CD4-positive, alpha-beta T cell treated with Interleukin-12 subunit alpha and Interleukin-12 subunit beta, for 1 hour (primary cell): Measurements from ENCODE around the gene EML4.
"Not testable (repeated sequence)": the region's sequence is repeated elsewhere in the genome, so short reads cannot be mapped to it uniquely, and the experiment has no call there.

Source experiments
- DNase-seq: peaks from one replicate; pipeline ENCODE4 v3.0.0-alpha.2; 2020

Gene EML4

DNA sequence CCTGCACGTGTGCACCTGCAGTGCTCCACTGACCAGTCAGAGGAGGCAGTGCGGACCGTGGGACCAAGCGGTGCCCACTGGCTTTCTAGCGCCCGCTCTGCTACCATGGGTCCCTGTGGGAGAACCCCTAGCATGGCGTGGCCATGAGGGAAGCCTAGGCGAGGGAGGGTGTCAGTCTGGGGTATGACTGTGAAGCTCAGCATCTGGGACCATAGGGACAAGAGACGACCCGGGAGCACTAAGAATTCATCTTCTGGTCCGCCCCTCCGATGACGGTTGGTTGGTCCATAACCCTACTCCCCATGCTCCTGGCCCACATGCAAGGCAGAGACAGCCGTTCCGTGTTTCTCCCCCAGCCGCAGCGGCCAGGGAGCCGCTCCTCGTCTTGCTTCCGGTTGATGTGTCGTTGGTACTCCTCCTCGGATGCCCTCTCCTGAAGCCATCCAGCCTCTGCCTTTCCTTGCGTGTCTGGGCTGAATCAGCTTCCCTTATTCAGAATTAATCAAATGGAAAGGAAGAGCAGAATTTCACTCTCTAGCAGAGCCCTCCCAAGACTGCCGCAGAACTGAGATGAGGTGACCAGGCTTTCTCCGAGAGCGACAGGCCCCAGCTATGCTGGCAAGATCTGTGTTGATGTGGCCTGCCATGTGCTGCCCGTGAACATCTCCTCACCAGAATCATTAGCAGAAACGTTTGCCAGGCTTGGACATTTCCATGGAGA lies 168.9 kb downstream of the EML4 start:
- no peak for DNase-seq

DNA sequence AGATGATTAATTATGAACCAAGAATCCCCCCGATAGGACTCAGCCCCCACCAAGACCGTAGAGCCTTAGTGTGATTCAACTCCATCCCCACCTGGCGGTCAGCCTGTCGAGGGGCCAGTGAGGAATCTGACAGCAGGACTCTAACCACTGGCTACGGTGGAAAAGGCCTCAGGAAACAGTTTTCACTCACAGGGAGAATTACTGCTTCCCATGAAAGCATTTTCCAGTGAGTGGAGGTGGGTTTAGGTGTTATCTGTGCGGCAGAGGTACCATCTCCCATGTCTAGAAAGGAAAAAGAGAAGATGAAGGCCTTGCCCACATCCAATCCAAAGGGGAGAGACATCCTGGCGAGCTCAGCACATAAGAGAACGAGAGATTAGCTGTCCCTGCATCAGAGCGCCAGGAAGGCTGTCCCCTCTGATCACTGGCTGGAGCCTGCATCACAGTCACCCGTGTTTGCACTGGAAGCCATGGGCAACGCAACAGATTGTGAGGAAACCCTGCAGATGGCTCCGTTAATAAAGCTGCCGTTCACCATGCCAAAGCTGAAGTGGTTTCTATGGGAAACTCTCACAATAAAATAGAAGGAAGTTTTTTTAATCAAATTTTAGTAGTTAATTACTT lies 169.5 kb downstream of the EML4 start:
- DNase-seq: no peak

DNA sequence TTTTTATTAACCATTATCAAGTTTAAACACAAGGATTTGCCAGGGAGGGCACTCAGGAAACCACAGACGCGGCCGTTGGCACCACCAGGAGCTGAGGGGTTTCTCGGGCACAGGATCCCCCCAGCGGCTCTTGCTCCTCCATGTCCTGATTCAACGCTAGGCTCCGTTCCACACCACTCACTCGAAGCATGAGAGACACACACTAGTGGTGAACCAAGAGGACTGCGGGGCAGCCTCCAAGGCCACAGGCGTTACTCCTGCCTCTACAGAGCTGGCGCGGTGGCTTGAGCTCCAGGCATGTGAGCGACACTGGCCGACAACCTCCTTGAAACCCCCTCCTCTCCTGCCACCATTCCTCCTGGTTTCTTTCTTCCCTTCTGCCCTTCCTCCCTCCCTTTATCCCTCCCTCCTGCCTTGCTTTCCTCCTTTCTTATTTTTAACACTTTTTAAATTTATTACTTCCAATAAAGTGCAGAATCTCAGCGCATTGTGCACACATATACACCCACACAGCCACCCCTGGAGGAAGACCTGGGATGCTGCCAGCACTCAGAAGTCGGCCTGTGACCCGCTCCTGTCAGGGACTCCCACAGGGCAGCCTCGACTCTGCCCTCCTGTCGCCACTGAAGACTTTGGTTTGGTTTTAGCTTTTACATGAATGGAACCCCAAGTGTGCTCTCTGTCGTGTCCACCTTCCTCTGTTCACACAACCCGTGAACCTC lies 170.2 kb downstream of the EML4 start:
- no peak for DNase-seq

DNA sequence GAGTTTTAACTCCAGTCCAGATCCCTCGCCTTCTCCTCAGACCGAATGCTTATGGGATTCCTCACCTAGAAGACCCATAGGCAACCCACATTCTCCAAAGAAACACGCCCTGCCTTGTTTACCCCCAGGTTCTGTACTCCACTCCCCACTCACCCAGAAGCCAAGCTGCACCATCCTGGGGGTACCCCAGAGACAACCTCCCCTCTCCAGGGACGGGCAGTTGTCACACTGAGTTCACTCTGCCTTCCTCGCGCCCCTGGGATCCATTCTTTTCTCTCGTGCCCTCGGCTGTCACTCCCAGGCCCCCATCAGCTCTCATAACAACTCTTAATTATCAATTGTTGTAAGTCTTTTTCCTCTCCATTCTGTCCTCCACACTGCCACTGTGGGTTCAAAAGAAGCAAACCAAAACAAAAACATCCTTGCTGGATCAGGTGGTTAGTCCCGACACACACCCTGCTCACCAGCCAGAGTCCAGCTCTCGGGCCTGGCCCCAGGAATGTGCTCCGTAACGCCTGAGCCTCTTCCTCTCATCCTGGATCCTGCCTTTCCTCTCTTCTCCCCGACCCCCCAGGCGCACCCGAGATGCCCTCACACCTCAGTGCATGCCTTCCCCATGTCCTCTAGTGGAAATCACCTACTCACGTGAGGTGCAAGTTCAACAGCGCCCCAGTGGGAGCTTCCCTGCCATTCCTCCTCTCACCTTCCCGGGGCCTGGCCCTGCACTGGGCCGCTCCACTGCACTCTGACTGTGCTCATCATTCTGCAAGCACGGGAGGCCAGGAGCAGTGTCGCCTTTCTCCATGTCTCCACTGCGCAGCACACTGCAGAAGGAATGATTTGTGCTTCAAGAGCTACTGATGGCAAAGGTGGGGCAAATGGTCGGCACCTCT lies 171.1 kb downstream of the EML4 start:
- no peak for DNase-seq

DNA sequence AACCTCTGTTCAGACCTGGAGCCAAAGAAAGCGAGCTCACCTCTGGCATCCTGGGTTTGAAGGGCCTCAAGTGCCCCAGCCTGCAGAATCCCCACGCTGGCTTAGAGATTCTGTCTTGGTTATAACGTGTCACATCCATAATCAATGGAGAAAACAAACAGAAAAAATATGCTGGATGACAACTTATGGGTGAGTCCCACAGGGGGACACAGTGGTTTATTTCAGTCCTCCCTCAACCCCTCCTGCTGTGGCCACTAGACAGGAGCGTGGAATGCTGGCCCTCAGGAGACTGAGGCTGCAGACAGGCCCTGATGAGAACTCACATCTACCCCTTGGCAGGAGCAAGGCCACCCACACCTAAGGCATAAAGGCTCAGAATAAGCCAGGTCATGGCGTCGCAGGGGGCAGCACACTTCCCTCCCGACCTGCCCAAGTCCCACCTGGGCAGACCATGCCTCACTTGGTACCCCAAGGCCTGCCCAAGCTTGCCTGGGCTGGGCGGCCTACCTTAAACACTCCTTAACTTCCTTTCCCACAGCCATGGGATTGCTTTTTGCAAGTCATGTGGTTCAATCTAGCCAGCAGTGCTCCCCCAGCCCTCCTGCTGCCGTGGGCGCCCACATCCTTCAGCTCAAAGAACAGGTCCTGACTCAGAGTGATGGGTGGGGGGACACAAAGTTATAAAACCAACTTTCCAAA lies 171.9 kb downstream of the EML4 start:
- no peak for DNase-seq

DNA sequence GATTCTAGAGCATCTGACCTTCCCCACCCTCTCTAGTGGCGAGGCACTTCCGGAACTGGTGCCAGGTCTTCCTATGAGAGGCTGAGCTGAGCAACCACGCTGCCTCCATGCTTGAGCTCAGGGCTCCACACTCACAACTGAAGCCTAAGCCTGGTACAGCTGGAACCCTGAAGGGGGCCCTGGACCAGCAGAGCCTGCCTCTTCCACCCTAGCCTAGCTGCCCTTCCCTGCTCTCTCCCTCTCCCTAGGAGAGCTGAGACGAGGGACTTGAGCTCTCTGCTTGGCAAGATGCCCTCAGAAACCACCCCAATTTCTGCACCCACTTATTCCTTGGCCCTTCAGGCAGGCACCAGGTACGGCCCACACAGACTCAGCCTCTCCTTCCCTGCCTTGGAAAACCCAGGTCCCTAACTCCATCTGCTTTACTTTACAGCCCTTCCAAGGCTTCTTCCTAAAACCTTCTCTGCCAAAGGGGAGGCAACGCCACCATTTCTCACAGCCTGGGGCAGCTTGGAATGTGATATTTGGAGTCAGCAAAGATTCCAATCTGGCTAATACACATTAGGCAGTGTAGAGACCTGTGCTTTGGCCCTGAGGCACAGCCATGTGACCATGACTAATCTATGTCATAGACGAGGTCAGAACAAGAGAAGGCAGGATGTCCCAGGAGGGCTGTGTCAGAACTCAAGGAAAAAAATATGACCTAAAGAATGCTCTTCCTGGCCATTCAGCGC lies 173.1 kb downstream of the EML4 start:
- DNase-seq: no peak

DNA sequence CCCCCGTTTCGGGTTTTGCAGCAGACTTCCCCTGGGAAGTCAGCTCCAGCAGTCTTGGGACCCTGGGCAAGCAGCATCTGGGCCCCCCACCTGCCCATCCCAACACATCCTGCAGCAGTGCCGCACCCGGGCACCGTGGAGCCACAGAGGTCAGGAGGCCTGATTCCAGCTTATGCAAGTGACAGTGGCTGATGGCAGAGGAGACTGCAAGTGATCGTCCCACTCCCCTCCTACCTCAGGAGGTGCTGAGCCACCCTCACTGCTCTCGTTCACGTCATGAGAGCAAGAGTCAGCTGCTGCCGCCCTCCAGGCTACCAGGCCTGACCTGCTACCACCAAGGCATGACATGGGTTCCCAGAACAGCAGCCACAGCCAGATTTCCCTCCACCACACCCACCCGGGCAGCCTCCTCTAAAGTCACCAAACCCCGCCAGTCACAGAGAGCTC lies 173.7 kb downstream of the EML4 start:
- DNase-seq: no peak

DNA sequence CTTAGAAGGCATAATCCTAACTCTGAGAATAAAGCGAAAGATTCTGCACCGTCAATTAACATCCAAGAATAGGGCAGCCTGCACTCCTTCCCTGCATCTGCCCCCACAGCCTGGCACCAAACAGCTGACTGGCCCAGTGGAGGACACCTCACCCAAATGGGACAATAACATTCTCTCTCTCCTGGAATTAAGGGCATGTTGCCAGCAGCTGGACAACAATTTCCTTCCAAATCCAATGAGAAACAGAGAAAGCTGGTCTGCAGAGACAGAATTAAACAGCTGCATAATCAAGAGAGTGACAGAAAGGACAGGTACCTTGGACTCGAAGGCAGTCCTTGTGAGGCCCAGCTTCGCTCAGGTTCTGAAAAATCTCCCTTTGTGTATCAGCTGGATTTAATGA lies 176.8 kb downstream of the EML4 start:
- no peak for DNase-seq

DNA sequence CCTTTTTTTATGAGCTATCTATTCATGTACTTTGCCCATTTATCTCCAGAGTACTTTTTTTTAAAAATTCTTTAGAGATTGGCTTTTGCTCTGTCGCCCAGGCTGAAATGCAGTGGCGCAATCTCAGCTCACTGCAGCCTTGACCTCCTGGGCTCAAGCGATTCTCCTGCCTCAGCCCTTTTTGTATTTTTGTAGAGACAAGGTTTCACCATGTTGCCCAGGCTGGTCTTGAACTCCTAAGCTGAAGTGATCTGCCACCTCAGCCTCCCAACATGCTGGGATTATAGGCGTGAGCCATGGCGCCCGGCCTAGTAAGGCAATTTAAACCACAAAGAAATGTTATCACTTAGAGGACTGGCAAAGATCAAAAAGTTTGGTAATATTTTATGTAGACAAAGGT lies 177.7 kb downstream of the EML4 start:
- not testable (repeated sequence) for DNase-seq

DNA sequence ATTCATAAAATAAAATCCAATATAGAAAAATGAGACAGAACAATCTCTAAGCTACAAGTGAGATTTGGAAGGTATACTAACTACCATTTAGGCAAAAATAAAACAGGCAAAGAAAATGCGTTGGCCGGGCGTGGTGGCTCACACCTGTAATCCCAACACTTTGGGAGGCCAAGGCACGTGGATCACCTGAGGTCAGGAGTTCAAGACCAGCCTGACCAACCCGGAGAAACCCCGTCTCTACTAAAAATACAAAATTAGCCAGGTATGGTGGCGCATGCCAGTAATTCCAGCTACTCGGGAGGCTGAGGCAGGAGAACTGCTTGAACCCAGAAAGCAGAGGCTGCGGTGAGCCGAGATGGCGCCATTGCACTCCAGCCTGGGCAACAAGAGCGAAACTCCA lies 178.4 kb downstream of the EML4 start:
- DNase-seq: not testable (repeated sequence)

DNA sequence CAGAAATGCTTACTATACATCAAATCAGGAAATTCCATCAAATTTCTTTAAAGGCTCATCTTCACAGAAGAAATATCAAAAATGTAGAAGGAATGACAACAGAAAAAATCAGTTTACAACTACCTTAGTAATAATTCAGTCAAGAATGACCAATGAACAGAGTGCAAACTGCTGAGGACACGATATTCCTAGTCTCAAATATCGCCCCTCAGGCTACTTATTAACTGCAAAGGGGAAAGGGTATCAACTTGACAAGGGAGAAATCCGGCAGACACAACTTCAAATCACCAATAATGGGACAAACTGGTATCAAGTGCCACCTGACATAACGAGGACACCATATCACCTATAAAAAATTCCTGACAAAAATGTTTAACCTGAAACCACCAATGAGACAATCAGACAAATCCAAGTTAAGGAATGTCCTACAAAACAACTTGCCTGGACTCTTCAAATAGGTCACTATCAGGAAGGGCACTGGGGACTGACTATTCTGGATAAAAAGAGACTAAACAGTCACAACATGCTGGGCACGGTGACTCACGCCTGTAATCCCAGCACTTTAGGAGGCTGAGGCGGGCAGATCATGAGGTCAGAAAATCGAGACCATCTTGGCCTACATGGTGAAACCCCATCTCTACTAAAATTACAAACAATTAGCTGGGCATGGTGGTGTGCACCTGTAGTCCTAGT lies 179.1 kb downstream of the EML4 start:
- DNase-seq: no peak

DNA sequence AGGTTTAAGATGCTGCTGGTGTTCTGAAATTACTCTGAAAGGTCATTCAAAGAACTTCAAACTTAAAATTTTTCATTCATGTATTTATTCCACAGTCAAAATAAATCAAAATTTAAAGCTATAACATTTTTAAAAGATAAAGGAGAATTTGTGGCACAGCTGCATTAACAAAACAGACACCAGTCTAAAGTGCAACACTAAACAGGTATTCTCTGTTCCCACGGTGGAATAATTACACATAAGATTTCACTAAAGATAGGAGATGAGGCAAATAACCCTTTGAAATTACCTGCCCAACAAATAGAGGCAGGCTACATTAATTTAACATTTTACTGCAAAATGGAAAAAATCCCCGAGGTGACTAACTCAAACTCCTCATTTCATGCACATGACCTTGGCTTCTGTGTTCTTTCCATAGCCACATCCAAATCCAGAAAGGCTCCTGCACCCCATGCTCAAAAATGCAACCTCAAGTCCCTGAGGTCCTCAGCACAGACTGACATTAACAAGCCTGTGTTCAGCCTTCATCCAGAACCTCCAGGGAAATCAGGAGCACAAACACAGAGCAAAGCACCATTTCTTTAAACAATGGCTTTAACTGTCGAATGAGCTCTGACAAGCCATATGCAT lies 181.4 kb downstream of the EML4 start:
- no peak for DNase-seq

DNA sequence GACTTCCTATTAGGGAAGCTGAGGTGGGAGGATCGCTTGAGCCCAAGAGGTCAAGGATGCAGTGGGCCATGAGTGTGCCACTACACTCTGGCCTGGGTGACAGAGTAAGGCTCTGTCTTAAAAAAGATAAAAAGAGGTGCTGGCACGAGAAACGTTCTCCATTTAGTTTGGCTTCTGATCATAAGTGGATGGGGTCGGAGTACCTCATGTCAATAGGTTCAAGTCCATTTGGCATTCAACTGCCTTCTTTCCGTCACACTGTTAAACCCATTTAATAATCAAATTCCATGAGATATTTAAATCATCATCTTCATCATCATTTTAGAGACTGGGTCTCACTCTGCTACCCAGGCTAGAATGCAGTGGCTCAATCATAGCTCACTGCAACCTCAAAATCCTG lies 182.7 kb downstream of the EML4 start:
- no peak for DNase-seq

DNA sequence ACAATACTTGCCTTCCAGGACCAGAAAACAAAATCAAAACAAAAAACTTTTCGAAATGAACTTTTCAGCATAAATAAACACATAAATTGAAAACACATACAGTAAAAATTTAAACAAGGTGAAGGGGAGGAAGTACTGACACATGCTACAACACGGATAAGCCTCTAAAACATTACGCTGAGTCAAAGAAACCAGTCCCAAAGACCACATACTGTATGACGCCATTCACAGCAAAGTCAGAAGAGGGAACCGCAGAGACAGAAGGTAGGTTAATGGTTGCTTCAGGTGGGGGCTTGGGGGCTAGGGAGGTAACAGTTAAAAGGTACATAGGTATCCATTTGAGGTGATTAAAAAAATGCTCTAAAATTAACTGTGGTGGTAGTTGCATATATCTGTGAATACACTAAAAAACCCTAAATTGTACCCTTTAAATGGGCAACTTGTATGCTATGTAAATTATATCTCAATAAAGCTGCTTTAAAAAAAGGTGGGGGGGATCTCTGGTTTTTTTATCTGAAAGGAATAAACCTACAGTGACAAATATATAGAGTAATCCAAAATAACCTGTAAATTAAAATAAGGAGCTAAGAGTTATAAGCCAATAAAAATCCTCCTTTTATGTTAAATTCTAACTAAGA lies 184.8 kb downstream of the EML4 start:
- DNase-seq: no peak

DNA sequence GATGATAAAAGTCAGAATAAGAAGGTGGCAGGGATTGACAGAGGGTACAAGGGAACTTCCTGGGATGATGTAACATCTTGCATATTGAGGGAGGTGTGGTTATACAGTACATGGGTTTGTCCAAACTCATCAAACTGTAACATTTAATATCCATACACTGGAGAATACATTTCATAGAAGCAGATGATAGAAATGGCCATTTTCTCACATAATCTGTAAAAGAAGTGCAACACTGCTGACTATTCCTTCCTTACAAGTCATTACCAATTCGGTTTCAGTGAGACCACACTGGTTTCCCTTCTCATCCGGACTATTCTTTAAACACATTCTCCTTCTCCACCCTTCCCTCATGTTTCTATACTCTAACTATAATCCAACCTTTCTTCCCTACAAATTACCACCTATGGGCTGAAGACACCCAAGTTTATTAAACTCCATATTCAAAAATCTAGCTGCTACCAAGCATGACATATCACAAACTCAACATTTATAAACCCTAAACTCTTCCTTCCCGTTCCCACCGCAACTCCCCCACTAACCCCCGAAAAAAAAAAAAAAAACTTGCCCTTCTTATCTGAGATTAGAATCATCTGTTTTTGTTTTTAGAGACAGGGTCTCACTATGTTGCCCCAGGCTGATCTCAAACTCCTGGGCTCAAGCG lies 190.3 kb downstream of the EML4 start:
- DNase-seq: peak; percentile 8

DNA sequence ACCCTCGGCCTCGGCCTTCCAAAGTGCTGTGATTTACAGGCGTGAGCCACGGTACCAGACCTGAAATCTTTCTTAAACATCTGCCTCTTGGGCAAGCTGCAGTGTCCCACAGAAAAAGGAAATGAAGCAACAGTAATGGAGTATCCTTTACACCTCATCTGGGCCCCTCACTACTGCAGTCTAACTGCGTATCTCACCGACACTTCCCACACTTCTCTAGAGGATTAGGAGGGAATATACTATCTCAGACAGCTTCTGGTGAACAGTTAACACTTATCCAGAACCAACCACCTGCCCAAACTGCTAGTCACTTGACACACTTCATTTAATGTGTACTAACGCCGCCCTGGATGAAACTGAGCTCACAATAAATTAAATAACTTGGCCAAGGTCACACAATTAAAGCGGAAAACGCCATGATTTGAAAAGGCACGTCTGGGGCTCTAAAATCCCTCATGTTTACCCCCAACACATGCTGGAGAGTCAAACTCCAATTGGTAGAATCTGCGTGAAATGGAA lies 190.9 kb downstream of the EML4 start:
- DNase-seq: peak; percentile 33

DNA sequence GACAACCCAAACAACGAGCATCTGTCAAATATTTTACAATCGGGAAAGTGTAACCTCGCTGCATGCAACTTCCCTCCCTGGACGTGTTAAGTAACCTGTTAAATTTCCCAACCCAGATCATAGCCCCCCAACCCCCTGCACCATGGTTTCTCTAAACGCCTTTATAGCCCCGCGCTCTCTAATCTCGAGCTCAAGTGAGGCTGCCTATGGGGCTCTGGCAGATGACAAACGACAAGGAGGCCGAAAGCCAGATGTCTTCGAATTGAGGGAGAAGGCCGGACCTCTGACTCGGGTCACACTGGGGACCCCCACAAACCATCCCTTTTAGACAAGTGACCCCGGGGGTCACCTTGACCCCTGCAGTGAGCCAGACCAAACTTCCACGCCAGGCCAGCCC lies 191.3 kb downstream of the EML4 start:
- no peak for DNase-seq

DNA sequence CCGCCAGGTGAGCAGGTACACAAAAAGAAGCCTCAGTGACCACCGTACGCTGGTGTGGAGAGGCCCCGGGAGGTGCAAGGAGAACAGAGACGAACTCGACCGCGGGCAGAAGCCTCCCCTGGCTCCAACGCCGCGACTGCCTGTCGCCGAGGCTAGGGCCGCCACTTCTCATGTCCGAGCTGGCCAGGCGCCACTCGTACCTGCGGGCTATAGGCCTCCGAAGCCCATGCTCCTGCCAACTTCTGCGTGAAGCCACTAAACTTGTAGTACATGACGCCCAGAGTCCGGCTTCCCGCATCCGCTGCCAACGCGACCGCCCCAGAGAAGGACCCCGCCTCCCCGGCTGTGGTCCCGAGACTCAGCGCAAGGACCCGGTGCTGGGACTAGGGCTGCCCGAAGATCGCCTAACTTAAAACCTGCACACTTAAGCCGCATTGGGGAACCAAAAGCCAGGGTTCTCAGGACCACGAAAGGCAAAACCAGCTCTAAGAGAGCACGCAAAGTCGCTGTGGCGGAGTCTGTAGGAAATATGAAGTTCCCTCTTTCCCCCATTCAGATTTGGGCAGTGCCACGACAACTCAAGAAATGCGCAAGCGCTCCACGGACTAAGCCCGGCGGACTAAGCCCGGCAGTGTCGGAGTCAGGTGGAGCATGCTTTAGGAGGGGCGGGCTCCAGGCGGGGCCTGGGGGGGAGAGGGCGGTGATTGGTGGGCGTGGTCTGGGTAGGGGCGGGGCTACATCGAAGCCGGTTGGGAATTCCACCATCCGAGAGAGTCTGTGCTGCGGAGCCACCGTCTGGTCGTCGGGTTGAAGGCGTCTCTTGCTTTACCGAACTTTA lies 192.0 kb downstream of the EML4 start, which contains the start of gene COX7A2L:
COX7A2L (minus strand) TSS at position 328 of the 838 bp plus-strand sequence; CDS start at position 272, 56 bp downstream.
- peak; percentile 98 for DNase-seq
